HG03558 (cell line): ENCODE measurements around the gene BHLHA15.

Source experiments
- ATAC-seq: cut with Tn5 transposase; IDR thresholded peaks from one replicate; pipeline ENCODE4 v1.9.1; 2021; ENCODE audit warnings: moderate number of reproducible peaks; ENCODE audit not compliant: unreplicated experiment; ENCODE audit errors: extremely low read depth

The BHLHA15 gene

DNA sequence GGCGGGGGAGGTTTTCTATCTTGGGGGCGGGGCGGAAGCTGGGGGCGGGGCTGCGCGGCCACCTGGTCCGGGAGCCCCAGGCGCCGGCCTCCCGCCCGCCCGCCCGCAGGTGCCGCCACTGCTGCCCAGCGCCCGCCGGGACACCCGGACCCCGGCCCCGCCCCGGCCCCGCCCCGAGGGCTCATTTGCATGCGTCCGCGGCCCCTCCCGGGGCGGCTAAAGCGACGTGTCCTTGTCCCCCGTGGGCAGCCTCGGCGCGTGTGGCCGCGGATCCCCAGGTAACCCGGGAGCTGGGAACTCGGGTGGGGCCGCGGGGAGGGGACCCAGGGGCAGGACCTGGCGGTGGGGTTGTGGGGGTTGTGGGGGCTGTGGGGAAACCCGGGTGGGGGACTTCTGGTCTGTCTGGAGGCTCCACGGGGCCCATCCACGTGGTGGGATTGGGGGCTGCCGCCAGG is at the start of gene BHLHA15:
Gene BHLHA15, plus strand, starts transcription at position 219 of the 455 bp plus-strand sequence. CDS start 871 bp downstream, outside the sequence.
- no peak for ATAC-seq

DNA sequence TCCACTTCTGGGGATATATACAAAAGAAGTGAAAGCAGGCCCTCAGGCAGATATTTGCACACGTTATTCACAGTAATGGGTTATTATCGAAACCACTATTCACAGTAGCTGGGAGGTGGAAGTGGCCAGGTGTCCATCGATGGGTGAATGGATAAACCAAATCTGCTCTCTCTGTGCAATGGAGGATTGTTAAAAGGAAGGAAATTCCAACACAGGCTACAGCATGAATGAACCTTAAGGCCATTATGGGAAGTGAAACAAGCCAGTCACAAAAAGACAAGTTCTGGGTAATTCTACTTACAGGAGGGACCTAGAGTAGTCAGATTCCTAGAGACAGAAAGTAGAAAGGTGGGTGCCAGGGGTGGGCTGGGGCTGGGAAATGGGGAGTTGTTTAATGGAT is 48.5 kb upstream of the BHLHA15 start:
- no peak for ATAC-seq

DNA sequence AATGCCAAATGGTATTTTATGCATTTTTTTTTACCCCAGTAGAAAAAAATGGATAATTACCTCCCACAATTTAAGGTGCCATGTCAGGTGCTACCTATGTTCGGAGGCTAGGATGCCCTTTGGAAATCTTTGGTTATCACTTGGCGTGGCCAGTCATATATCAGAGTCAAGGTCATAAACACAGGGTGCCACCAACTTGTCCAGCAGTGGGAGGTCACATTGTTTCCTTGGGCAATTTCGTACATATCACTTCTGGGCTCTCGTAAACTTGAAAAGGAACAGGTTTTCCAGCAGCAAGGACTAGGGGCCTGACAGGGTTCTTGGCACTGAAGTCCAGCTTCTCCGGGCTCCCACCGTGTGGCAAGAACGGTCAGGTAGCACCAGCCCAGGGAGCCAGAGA is 48.0 kb upstream of the BHLHA15 start:
- no peak for ATAC-seq

DNA sequence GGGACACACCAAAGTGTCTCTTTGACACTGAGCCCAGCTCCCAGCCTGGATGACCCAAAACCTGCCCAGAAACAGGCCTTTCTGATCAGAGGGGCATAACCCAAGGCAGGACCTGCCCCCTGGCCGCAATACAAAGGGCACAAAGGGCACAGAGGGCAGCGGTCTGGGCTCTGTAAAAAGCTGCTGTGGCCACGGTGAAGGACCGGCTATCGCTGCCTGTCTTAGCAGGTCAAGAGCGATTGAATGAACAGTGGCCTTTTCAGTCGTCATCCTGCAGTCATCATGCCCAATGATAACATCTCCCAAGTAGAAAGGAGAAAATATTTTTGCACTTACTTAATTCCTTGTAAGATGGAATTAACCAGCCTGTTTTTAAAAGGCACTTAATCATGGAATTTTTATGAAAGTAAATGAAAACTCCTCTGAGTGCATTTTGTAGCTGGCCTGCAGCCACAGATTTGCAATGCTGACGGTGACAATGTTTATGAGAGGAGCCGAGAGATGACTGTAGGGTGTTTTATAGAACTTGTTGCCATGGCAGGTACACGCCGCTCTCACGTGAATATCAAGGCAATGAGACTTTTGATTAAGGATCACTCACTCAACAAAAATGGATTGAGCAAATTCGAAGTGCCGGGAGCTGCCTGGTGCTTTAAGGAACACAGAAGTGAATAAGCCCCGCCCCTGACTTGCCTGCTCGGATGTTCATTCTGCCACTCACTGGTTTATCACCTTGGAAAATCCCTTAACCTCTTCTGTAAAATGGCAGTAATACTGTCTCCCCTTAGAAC is 47.3 kb upstream of the BHLHA15 start:
- ATAC-seq: no peak

DNA sequence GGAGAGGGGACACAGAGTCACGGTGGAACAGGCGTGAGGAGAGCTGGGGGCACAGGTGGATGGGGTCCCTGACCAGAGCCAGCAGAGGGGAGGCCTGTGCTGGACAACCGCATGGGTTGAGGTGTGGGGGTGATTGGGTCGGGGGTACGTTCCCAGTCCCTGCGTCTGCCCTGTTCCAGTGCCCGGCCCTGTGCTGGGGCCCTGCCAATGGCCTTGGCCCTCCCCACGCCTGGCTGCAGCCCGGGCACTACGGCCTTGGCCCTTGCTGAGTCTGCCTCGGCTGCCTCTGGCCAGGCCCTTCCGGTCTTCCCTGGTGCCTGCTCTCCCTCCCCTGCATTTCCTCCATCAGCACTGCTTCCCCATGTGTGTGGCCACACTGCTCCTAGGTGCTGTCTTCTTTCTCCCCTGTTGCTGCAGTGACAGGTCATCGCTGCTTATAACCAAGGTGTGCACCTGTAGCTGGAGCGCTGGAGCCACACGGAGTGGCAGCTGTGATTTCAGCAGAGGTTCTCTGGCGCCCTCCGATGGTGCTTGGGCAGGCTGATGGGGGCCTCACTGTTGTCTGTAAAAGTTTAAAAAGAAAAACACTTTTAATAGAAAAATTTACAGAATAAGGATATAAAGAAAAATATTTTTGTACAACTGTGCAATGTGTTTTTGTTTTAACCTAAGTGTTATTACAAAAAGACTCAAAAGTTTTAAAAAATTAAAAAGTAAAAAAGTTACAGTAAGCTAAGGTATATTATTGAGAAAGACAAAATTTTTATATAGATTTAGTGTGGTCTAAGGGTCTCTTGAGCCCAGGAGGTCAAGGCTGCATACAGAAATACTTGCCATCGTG is 45.2 kb upstream of the BHLHA15 start:
- no peak for ATAC-seq

DNA sequence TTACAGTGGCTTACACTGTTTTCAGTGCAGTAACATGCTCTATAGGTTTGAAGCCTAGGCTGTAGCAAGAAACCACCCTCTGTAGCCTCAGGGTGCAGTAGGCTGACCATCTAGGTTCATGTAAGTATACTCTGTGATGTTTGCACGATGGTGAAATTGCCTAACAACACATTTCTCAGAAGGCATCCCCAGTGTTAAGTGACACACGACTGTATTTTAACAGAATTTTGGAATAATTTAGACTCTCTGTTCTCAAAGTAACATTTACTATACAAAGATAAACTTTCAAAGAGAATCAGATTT is 44.6 kb upstream of the BHLHA15 start:
- ATAC-seq: no peak

DNA sequence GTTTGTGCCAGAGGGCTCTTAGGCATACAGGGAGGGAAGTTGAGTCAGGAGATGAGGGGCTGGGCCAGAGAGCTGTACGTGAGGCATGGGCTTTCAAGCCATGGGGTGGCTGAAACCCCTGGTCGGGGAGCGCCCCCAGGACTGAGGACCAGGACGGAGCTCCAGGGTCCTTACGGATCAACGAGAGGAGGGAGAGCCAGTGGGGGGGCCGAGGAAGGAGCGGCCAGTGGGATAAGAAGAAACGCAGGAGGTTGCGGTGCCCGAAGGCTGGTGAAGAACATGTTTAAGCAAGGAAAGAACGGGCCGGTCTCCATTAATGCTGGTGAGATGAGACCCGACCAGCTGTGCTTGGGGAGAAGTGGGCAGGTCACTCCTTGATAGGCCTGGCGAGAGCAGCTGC is 43.6 kb upstream of the BHLHA15 start:
- no peak for ATAC-seq

DNA sequence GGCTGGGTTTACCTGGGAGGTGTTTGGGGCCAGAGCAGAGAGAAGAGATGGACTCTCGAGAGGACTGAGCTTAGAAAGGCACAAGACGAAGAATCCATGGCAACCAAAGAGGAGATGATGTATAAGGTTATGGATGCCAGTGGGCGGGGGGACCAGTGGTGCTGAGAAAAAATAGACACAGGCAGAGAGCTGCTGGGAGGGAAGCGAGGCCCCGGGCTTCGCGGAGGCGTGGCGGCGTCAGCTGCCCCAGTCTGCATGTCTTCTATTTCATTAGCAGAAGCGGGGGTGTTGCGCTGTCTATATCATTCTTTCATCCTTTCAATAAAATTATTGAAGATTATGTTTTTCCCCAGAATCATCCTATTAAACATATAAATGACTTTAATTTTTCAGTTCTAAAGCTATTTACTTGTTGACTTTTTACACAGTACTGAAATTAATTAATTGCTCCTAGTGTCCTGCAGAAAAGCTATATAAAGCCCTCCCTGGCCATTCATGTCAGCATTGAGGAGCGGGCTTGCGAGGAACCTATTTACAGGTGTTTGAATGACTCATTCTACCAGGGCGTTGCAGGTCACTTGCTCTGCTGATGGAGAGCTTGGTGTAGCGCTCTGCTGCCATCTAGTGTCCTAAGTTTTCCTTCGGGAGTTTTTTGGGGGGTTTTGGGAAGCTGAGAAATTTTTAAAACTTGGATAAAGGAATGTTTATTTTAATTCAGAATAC is 42.9 kb upstream of the BHLHA15 start:
- no peak for ATAC-seq

DNA sequence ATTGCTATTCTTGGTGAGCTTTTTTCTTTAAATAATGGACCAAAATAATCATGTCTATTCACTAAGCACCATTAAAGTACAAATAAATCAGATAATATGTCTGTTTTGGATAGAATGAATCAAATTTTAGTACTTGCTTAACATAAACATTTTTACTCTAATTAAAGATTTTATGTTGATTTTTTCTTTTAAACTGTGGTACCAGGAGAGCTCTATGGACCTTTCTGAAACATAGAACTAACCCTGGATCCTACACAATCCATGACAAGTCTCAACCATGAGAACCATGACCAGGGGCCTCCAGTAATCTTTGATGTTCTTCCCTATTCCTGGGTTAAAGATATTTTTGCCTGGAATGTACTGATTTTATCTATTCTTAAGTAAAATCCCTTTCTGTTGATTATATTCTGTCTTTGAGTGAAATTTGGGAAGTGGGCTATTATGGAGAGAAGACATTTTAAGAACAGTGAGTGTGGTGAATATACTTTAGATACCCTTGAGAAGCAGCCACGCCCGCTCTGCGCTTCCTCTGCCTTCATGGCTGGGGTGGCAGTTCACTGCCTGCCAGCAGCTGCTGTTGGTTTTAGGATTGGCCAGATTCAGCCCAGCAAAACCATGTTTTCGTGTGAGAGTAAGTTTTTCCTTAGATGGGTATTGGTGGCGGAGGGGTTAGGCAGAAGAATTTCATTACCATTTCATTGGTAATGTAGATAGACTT is 42.2 kb upstream of the BHLHA15 start:
- ATAC-seq: no peak

DNA sequence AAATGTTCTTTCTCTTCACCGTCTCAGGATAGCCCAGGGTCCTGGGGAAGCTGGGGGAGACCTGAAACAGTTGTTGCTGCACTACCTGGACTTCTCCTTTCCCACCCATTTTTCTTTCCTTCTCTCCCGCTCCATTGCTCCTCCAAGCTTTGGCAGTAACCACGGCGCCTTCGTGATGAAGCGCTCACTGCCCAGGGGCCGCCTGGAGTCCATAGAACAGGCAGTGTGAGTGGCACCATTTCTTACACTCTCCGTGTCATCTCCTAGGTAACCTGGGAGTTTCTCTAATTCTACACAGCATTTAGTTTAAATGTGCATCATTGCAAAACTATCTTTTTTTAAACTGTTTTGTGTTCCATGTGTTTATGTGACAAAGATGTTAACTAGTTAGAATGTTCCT is 40.3 kb upstream of the BHLHA15 start:
- ATAC-seq: no peak

DNA sequence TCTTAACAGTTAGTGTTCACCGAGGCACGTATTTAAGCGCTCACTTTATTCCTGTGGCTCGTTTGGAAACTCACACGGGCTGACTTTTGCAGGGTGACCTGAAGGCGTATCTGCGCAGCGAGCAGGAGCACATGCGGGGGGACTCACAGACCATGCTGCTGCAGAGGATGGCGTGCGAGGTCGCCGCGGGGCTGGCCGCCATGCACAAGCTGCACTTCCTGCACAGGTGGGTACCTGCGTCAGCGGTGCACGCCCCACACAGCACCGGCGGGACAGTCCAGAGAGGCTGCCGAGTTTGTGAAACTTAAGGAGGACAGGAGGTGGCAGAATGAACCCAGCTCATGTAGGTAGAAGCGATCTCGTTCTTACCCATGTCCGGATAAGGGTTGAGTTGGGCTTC is 39.8 kb upstream of the BHLHA15 start:
- ATAC-seq: no peak

DNA sequence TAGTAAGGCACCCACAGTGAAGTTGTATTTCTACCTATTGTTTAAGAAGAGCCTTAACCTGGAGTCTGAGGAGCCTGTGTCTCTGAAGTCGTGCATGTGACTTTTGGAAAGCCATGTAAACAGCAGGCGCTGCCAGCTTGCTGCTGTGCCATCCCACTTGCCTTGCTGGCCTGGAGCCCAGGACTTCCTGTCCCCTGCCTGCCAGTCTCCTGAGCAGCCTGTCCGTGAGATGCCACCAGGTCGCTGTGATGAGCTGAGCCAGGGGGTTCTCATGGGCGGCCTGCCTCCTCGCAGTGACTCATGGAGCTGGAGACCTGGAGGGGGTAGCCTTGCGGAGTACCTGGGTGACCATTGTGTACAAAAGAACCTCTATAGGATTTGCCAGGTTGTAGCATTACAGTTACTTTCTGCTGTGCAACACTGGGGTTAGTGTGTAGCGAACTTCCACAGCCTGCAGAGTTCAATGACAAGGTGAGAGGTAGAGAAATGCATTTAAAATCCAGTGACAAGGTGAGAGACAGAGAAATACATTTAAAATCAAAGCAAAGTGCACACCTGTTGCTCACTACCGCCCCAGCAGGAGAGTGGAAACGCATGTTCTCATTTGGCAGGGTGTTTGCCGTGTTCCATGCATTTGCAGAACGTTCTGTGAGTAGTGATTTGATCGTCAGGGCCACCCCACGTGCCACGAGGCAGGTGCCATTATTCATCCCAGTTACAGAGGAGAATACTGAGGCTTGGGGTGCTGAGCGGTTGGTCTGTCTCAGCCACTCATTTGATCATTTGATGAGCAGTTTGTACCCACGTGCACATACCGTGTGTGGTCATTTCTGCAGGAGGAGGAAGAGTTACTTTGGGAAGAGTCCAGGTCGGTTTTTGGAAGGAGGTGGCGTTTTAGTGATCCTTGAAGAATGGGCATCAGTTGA is 36.6 kb upstream of the BHLHA15 start:
- no peak for ATAC-seq

DNA sequence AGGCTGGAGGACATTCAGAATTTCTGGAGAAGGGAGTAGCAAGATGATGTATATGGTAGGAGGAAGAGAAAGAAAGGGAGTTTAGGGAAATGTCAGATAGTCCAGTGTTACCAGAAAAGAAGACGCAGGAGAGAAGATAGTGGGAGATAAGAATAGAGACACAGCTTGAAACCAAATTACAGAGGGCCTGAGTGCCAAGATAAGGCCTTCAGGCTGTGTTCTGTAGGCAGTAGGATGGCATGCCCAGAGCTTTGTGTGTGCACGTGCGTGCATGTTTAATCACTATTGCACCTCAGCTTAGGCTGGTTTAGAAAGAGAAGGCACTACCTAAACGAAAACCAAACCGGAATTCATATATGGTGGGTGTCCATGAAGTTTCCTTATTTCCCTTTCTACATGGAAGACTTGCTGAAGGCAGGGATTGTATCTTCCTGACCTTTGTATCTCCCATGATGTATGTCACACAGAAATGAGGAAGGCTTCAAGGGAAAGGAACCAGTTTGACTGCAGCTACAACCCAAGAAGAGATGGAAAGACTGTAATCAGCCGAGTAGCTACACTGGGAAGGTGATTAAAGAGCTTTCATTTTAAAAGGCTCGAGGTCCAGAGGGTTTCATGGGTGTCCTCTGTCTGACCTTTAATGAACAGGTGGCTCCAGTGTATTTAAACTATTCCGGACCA is 35.8 kb upstream of the BHLHA15 start:
- no peak for ATAC-seq

DNA sequence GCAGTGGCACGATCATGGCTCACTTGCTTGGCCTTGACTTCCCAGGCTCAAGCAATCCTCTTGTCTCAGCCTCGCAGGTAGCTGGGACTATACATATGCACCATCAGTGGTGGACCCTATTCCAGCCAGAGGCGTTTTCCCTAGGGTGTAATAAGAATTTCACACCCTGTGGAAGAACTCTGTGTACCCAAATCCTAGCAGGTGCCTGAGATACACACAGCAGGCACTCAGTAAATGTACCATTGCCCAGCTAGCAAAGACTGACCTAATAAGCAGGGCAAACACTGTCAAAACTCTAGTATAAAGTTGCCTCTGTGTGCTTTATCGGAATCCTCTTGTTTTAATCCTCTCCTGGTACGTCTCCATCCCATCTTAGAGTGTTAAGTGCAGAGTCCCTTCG is 33.7 kb upstream of the BHLHA15 start:
- ATAC-seq: no peak

DNA sequence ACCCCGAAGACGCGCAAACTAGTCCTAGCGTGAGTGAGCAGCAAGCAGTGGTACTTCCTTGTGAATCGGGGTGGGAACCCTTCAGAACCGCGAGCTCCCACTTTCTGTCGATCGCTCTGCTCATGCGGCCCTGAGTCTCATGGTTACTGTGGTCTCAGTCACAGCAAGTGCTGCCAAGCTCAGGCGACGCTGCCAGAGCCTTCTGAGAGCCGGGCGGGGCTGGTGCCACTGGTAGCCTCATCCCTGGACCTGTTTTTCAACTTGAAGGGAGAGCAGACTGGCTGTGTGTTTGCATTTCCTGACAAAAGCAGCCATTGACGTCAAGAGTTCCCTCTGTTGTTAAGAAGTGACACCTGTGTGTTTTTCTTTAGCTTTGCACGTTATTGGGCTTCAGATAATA is 32.9 kb upstream of the BHLHA15 start:
- no peak for ATAC-seq

DNA sequence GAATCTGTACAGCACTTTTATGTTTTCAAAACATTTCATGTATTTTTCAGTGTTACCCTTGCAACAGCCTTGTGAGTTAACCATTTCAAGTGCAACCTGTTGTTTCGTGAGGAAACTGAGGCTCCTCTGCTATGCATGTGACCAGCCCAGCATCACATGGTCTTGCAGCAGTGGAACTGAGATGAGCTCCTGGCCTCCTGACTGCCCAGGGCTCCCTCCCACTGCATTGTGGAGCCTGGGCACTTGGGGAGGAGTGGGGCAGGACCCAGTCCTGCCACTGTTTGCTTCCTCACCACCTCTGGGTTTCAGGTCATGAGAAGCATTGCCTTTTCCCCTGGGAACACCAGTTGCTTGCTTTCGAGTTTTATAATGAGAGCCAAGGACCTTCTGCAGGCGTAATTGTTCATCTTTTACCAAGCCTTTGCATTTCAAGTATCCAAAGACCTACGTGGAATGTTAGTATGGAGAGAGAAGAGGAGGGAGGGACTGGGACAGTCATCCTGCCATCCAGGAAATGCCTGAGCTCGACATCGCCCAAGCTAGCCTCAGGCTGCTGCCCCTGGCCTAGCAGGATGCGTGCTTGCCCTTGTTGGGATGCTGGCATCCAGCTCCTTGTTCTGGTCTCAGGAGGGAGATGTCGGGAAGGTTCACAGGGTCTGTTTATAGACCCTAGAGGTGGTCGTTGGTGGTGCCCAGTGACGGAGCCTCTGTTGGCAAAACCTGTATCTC is 32.3 kb upstream of the BHLHA15 start:
- no peak for ATAC-seq

DNA sequence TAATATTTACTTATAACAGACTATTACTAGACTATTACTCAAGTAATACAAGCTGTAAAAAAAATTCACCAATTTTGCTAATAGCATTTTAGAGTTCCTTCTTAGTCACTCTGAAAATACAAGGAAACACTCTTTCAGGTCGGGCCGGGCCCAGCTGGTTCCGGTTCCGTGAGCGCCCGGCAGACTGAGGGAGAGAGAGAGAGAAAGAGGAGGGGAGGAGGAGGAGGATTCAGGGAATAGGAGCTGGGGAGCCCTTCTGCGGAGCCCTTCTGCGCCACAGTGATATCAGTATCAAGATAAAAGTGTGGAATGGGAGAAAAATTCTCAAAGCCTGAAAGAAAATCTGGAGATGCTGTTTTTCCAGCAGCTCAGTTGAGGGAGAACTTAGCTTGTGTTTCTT is 30.5 kb upstream of the BHLHA15 start:
- ATAC-seq: no peak

DNA sequence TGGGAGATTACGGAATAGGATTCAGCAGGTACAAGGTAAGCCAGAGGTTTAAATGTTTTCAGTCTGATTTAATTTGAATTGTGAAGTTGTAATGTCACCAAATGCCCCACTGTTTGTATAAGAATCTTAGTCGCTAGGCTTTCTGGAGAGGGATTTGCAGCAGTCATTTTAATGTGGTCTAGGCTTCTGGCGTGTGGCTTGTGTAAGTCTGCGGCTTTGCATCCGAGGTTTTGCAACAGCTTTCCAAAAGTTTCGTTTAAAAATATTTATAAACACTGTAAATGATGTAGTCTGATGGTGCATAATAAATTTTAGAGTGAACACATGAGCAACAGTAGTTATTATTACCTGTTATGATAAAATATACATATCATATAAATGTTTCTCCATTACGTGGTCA is 26.1 kb upstream of the BHLHA15 start:
- ATAC-seq: no peak
